GM12892 (cell line): Measurements from ENCODE around the gene EHBP1.

Experiments used
- POLR2A ChIP-seq: IDR thresholded peaks from 2 replicates; pipeline ENCODE4 v1.6.1; 2011; ENCODE audit warnings: low read depth, low read length, control low read depth
- POLR2AphosphoS5 ChIP-seq: IDR thresholded peaks from 2 replicates; pipeline ENCODE4 v1.6.1; 2011; ENCODE audit warnings: low read depth, low read length, control low read depth
- TAF1 ChIP-seq: IDR thresholded peaks from 2 replicates; pipeline ENCODE4 v1.6.1; 2011; ENCODE audit warnings: low read depth, mild to moderate bottlenecking, control low read depth, low read length, borderline replicate concordance

- TF ChIP-seq POLR2A, result no peak
- TF ChIP-seq TAF1, result no peak
- TF ChIP-seq POLR2AphosphoS5, result no peak
Measured at GRCh38 chr2:62808554-62808953, 103.0 kb downstream of the EHBP1 start.
